Right atrium auricular region (tissue), 2 donors: ENCODE data around the gene ADH1C. TPM values are rescaled to one million over a fixed set of nuclear protein-coding genes. Genes with fewer than 3 reads are reported as not detected.
"Not testable (repeated sequence)": the region's sequence is repeated elsewhere in the genome, so short reads cannot be mapped to it uniquely, and the experiment has no call there.

Source experiments
- DNase-seq: peaks from one replicate; pipeline ENCODE4 v3.0.0-alpha.2; 2019; ENCODE audit warnings: low spot score
- H3K27ac ChIP-seq, 2 donors: fragments of 200-600 bp; sonication (generic); 1 replicate in 1 of 2; 2 replicates in 1 of 2; pipeline ENCODE4 v1.5.1; 2016 to 2019
- H3K27me3 ChIP-seq, 2 donors: fragments of 200-600 bp; sonication (generic); one replicate each; pipeline versions ENCODE4 v1.5.1 to v1.6.0; 2017 to 2019
- H3K36me3 ChIP-seq: fragments of 200-600 bp; sonication (generic); one replicate; pipeline ENCODE4 v1.5.1; 2016
- H3K4me1 ChIP-seq, 2 donors: fragments of 200-600 bp; sonication (generic); one replicate each; pipeline versions ENCODE4 v1.5.1 to v1.6.0; 2017 to 2019
- H3K4me3 ChIP-seq, 2 donors: fragments of 200-600 bp; sonication (generic); 1 replicate in 1 of 2; 2 replicates in 1 of 2; pipeline ENCODE4 v1.5.1; 2017 to 2019; ENCODE audit warnings: mild to moderate bottlenecking in 1 of 2, moderate library complexity in 1 of 2
- H3K9me3 ChIP-seq, 2 donors: fragments of 200-600 bp; sonication (generic); one replicate each; pipeline ENCODE4 v1.5.1; 2019
- total RNA-seq, 2 donors: library from RNA; depleted of rRNA; stranded (reverse); fragments of >200 nt; gene quantifications; one replicate each; pipeline ENCODE4 v1.1.0, GENCODE V29; 2016
- TF ChIP-seq, protein P1 (sequence below), 2 donors: fragments of 200-600 bp; sonication (generic); IDR thresholded peaks; one replicate each; pipeline ENCODE4 v1.5.1; 2019; ENCODE audit warnings: antibody characterized with exemption in 2 of 2

The ADH1C gene
- total RNA-seq, 2 donors from 2014 or later, result 4.9 to 12.0 TPM

DNA sequence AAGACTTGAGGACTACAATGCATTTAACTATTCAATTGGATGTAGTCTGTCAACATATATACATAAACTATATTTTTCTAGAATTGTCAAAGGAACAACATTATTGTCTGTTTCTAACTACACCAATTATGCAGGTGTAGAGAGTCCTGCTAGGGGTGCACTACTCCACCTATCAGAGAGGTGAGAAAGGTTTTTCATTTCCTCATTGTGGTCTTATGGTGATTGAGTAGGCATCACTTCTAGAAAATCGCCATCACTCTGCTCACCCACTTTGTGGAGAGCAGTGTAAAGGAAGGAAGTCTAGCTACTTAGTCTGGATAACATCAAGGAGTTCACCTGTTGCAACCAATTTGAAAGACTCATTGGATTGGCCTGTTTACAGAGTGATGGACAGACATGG is 4.4 kb upstream of the ADH1C start:
- Histone ChIP-seq H3K27me3 (no peaks in the 10 kb centered on the region), H3K27ac (no peak overlapping the region), H3K4me1 (no peaks in the 10 kb centered on the region), H3K4me3 (no peak overlapping the region), H3K36me3 (no peaks in the 10 kb centered on the region), H3K9me3 (no peaks in the 10 kb centered on the region)
- DNase-seq, result no peak
- TF ChIP-seq, protein P1, sequence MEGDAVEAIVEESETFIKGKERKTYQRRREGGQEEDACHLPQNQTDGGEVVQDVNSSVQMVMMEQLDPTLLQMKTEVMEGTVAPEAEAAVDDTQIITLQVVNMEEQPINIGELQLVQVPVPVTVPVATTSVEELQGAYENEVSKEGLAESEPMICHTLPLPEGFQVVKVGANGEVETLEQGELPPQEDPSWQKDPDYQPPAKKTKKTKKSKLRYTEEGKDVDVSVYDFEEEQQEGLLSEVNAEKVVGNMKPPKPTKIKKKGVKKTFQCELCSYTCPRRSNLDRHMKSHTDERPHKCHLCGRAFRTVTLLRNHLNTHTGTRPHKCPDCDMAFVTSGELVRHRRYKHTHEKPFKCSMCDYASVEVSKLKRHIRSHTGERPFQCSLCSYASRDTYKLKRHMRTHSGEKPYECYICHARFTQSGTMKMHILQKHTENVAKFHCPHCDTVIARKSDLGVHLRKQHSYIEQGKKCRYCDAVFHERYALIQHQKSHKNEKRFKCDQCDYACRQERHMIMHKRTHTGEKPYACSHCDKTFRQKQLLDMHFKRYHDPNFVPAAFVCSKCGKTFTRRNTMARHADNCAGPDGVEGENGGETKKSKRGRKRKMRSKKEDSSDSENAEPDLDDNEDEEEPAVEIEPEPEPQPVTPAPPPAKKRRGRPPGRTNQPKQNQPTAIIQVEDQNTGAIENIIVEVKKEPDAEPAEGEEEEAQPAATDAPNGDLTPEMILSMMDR (IDR thresholded peaks at IDR 0.05), result no peak

DNA sequence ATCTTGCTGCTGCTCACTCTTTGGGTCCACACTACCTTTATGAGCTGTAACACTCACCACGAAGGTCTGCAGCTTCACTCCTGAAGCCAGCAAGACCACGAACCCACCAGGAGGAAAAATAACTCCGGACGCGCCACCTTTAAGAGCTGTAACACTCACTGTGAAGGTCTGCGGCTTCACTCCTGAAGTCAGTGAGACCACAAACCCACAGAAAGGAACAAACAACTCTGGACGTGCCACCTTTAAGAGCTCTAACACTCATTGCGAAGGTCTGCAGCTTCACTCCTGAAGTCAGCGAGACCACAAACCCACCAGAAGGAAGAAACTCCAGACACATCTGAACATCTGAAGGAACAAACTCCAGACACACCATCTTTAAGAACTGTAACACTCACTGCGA is 3.6 kb upstream of the ADH1C start:
- H3K27ac ChIP-seq, H3K4me1 ChIP-seq, H3K4me3 ChIP-seq, DNase-seq, H3K27me3 ChIP-seq, H3K9me3 ChIP-seq, H3K36me3 ChIP-seq: not testable (repeated sequence)

DNA sequence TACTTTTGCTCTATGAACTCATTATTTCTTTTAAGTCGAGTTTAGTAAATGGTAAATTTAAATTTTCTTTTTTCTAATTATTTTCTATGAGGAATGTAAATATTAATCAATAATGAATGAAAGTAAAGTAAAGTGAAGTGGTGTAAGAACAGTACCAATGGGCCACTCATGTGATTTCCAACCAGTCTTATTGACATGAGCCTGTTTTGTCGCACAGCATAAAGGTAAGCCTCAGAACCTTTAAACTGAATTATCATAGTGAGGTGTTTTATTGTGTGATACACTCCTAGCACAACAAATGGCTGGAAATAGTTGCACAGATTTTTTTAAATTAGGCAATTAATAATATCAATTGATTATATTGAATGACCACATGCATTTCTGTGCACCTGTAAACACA is 1.1 kb downstream of the ADH1C start:
- Histone ChIP-seq H3K9me3 (no peaks in the 10 kb centered on the region), H3K27ac (no peak overlapping the region), H3K36me3 (no peaks in the 10 kb centered on the region), H3K27me3 (no peaks in the 10 kb centered on the region), H3K4me1 (no peaks in the 10 kb centered on the region), H3K4me3 (no peak overlapping the region)
- TF ChIP-seq, protein P1 (IDR thresholded peaks at IDR 0.05), result no peak
- no peak for DNase-seq

DNA sequence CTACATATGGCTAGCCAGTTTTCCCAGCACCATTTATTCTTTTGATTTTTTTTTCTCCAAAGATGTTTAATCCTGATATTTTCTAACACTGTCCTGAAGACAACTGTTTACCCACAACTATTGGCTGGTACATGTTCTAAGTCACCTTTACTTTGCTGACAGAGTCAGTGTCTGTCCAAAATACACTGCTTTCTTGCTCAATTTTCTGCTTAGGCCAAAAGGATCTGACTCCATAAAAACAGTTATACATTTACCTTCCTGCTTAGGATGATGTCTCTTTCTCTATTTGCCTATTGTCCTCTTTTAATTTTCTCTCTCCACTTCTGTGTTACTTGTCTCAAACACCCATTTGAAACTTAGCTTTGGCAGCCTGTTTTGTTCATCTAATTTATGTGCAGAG is 3.2 kb downstream of the ADH1C start:
- H3K36me3 ChIP-seq, result no peaks in the 10 kb centered on the region
- H3K4me3 ChIP-seq, result no peak overlapping the region
- H3K9me3 ChIP-seq, result no peaks in the 10 kb centered on the region
- TF ChIP-seq, protein P1 (IDR thresholded peaks at IDR 0.05), result no peak
- DNase-seq, result no peak
- no peaks in the 10 kb centered on the region for H3K27me3 ChIP-seq
- no peak overlapping the region for H3K27ac ChIP-seq
- no peaks in the 10 kb centered on the region for H3K4me1 ChIP-seq

DNA sequence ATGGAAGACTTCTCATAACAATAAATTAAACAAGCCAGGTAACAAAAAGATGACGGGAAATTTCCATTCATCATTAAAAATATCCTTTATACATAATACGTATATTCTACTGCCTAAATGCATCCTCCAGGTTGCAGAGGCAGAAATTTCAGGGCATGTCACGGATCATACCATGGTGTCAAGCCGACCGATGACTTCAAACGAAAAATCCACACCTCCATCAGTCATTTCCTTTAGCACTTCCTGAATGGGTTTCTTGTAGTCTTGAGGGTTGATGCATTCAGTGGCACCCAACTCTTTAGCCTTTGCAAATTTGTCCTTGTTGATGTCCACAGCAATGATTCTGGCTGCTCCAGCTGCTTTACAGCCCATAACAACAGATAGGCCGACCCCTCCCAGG is 9.9 kb downstream of the ADH1C start:
- H3K27me3 ChIP-seq, H3K9me3 ChIP-seq, DNase-seq, H3K4me1 ChIP-seq, H3K4me3 ChIP-seq, H3K36me3 ChIP-seq, H3K27ac ChIP-seq: not testable (repeated sequence)

DNA sequence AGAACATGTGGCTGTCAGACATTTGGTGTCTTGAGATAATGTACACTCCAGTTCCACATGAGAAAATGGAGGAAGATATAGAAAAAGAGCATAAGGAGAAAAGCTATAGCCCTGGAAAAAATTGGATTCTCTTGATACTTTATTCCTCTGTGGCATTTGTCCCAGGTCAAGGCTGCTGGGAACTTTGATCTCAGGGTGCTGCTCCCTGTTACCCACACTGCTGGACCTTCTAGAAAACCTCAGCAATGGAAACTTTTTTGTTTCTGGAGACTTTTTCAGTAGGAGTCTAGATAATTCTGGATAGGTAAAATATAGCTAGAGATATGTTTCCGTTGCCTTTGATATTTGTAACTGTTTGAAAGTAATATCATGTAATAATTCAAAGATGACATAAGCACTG is 11.1 kb downstream of the ADH1C start:
- TF ChIP-seq, protein P1 (IDR thresholded peaks at IDR 0.05), result no peak
- H3K27ac ChIP-seq, result no peak overlapping the region
- no peaks in the 10 kb centered on the region for H3K4me1 ChIP-seq
- no peak overlapping the region for H3K4me3 ChIP-seq
- H3K27me3 ChIP-seq, result no peaks in the 10 kb centered on the region
- no peaks in the 10 kb centered on the region for H3K9me3 ChIP-seq
- no peaks in the 10 kb centered on the region for H3K36me3 ChIP-seq
- no peak for DNase-seq

DNA sequence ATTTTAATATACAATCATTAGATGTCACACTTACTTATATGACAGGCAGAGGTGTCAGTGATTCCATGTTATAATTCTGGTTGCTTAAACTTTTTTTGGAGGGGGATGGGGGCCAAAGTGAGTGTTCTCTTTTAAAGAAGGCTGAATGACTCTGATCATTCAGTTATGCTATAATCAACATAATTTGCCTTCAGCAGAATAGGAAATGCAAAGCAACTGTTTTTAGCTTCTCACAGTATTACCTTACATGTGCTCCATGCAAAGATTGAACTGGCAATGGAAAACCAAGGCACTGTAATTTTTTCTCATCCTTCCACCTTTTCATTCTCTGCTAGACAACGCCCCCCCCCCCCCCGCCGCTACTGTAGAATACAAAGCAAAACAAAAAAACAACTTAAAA is 13.4 kb downstream of the ADH1C start:
- Histone ChIP-seq H3K9me3 (no peaks in the 10 kb centered on the region), H3K36me3 (no peaks in the 10 kb centered on the region), H3K4me3 (no peak overlapping the region), H3K4me1 (no peaks in the 10 kb centered on the region), H3K27me3 (no peaks in the 10 kb centered on the region), H3K27ac (no peak overlapping the region)
- TF ChIP-seq, protein P1 (IDR thresholded peaks at IDR 0.05), result no peak
- DNase-seq, result no peak
